NCI-H748 treated with DMSO at 0.1 percent for 48 hours (cell line): ENCODE results near the gene PSMF1.
"Not testable (repeated sequence)": the region's sequence is repeated elsewhere in the genome, so short reads cannot be mapped to it uniquely, and the experiment has no call there.

Experiments used
- DNase-seq: peaks from one replicate; lab custom pipeline; 2025; lab: John Stamatoyannopoulos, UW

The PSMF1 gene

DNA sequence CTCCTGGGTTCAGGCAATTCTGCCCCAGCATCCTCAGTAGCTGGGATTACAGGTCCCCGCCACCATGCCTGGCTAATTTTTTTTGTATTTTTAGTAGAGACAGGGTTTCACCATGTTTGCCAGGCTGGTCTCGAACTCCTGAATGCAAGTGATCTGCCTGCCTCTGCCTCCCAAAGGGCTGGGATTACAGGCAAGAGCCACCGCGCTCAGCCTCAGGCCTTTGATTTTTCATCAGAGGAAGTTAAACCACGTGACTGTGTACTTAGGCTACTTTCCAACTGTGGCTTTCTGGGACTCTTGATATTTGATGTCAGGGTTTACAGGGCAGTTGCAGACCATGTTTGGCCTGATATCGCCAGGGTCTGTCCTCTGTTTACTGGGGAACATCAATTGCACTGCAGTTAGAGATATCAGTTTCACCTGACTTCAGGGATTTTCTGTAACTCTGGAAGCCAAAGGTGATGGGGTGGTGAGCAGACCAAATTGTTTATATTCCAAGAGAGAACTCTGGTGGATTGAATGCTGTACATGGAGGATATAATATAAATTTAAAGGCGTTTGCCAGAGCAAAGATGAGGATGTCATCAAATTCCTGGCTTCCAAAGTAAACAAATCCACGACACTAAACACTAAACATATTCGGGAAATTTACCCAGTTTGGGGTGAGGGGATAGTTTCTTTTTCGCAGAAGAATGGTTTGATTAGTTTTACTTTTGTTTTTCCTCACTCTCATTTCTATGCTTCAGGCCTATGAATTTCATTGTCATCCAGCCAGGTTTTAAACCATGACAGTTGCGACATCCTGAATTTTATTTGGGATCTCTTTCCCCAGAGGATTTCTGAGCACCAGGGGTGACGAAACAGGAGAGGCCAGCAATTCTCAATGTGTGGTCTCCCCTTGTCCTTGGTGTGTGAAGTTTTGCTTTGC lies 4.2 kb downstream of the PSMF1 start:
- DNase-seq = no peak

DNA sequence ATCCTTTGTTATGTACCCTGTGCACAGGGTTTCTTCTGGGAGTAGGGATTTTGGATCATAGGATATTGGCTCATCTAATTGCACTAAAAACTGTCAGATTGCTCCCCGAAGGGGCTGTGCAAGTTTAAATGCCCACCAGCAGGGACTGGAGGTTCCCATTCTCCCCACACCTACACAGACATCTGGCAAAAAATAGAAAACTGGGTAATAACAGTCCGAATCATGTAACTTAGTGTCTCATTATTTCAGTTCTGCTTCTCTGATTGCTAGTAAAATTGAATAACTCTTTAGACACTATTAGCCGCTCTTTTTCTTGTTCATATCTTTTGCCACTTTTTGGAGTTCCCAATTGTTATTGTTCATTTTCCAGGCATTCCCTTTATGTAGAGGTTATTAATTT lies 5.3 kb downstream of the PSMF1 start:
- no peak for DNase-seq

DNA sequence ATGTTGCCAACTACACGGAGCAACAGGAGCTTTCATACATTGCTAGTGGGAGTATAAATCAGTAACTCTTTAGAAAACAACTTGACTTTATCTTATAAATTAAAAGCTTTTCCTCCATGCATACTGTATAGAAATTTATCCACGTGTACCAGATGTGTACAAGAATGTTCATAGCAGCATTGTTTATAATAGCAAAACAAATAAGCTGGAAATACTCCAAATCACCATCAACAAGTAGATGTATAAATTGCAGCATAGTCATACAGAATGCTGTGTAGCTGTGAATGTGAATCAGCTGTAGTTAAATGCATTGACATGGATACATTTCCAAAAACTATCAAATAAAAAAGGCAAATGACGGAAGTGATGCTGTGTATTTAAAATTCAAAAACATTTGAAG lies 6.0 kb downstream of the PSMF1 start:
- DNase-seq = no peak

DNA sequence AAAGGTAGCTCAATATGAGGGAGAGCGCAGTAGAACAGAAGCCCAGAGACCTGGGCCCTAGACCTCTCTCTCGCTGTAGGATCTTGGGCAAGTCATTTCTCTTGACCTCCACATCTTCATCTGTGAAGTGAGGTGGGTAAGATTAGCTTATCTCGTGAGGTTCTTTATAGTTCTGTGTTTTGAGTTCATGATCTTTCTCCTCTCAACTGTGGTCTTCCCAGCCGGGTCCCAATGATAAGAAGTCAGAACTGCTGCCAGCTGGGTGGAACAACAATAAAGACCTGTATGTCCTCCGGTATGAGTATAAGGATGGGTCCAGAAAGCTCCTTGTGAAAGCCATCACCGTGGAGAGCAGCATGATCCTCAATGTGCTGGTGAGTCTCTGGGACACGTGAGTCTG lies 6.9 kb downstream of the PSMF1 start:
- no peak for DNase-seq

DNA sequence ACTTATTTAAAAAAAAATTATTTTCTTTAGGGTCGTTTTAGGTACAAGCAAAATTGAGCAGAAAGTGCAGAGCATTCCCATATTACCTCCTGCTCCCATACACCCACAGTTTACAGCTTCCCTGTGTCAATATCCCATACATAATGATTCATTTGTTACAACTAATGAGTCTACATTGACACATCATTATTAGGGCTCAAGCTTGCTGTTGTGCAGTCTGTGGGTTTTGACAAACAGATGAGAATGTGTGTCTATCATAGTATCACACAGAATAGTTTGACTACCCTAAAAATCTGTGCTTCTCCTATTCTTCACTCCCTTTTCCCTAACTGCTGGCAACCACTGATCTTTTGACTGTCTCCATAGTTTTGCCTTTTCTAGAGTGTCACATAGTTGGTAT lies 9.4 kb downstream of the PSMF1 start:
- DNase-seq = no peak

DNA sequence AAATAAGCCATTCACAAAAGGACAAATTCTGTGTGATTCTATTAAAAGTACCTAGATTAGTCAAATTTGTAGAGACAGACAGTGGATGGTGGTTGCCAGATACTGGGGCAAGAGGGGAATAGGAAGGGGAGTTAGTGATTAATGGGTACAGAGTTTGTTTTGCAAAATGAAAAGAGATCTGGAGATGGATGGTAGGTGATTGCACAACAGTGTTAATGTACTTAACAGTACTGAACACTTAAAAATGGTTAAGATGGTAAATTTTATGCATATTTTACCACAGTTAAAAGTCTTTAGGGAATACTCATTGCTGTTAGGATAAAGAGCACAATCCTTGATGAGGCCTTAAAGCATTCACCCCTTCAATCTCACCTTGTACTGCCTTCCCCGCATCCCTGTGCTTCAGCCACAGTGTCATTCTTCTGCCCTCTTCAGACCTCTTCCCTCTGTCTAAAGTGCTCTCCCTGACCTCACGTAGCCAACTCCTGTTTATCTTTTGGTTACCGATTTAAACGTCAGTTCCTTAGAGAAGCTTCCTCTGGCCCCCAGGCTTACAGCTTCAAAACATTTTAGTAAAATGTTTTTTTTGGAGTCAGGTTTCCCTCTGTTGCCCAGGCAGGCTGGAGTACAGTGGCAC lies 11.8 kb downstream of the PSMF1 start:
- DNase-seq = no peak

DNA sequence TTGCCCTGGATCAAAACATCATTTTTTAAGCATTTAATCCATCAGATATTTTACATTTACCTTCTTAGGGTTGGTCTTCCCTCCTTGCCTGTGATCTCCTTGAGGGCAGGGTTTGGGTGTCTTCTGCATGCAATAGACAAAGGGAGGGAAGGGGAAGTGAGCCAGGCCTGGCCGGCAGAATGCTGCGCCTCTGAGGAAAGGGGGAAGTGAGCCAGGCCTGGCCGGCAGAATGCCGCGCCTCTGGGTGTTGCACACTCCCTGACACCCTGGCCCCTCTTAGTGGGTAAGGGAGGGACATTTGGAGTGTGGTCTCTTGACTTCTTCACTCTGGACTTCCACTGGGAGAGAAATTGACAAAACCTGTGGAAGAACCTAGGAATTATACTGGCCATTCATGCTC lies 12.4 kb downstream of the PSMF1 start:
- DNase-seq = no peak

DNA sequence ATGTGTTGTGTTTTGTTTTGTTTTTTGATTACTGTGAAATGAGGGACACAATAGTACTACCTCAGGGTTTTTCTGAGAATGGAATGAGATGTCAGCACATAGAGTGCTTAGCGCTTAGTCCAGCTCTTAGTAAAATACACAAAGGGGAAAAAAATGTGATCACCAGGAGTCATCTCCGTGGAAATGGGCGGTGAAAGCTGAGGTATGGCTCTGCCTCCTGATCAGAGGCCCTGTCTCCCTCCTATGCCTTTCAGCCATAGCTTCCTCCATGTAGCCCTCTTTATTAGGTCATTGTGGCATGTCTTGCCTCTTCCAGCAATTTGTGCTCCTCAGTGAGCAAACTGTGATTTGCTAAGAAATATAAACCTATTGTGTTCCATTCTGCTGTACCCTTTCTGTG lies 13.0 kb downstream of the PSMF1 start:
- no peak for DNase-seq

DNA sequence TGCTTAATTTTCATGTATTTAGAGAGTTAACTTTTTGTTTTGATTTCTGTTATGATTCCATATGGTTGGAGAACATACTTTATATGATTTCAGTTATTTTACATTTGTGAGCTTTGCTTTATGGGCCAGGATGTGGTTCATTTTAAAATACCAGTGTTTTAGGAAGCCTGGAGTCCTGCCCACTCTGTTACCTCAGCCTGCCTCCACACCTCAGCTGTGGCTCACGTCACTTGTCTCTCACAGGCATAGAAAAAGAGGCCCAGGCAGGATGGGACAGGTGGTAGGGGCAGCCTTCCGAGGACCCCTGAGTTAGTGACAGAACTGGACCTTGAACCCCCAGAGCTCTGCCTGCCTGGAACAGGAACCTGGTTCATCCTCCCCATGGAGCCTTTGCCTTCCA lies 16.0 kb downstream of the PSMF1 start:
- no peak for DNase-seq

DNA sequence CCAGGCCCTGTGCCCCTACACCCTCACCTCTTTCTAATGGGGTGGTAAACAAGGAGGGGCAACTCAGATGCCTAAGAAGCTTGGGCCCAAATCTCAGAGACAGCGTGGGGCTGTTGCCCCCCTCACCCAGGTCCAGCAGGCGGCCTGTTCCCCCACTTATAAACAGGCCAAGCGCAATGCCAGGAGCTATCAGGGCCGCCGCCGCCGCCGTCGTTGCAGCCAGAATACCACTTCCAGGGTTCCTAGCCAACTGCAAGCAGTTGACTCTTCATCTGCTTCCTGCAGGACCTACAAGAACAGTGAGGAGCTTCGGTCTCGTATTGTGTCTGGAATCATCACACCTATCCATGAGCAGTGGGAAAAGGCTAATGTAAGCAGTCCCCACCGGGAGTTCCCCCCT lies 16.4 kb downstream of the PSMF1 start:
- no peak for DNase-seq

DNA sequence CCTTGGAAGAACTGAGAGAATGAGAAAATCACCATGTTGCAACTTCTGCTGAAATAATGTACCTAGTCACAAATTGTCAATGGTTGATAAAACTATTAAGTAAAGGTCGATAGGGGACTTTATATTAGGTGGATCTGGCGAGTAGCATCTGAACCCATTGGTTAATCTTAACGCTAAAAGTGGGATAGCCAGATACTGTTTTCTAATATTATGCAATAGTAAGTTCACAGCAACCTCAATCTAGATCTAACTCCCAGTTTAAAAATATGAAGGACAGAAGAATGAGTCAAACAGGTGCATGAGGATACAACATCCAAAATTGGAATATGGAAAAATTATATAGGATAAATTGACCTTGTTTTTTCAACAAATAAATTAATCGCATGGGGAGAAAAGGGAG lies 18.8 kb downstream of the PSMF1 start:
- no peak for DNase-seq

DNA sequence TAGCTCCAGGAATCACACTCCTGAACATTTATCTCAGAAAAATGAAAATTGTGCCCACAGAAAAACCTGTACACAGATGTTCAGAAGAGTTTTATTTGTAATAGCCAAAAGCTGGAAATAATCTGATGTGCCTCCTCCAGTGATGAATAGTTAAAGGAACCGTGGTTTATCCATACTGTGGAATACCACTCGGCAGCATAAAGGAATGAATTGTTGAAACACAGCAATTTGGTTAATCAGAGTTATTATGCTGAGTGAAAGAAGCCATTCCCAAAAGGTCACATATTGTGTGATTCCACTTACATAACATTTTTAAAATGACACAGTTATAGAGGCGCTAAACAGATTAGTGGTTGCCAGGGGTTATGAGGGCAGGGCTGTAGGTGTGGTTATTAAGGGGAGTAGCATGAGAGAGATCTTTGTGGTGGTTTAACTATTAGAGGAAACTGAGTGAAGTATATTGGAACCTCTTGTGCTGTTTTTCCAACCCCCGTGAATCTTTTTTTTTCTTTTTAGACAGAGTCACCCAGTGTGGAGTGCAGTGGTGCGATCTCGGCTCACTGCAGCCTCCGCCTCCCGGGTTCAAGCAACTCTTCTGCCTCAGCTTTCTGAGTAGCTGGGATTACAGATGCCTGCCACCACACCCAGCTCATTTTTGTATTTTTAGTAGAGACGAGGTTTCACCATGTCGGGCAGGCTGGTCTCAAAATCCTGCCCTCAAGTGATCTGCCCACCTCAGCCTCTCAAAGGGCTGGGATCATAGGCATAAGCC lies 26.2 kb downstream of the PSMF1 start:
- no peak for DNase-seq

DNA sequence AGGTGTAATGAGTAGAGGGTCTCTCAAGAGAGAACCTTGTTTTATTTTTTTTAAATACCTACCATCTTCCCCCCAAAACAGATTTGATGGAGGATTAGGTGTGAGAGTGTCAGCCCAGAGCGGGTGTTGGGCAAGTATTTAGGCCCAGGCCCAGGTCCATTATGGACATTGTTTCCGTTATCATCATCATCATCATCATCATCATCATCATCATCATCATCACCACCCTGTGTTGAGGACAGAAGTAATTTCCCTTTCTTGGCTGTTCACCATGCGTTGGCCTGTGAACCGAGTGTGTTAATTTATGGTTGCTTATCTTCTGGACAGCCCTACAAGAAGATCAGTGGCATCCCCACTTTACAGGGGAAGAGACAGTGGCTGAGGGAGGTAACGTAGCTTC lies 28.6 kb downstream of the PSMF1 start:
- no peak for DNase-seq

DNA sequence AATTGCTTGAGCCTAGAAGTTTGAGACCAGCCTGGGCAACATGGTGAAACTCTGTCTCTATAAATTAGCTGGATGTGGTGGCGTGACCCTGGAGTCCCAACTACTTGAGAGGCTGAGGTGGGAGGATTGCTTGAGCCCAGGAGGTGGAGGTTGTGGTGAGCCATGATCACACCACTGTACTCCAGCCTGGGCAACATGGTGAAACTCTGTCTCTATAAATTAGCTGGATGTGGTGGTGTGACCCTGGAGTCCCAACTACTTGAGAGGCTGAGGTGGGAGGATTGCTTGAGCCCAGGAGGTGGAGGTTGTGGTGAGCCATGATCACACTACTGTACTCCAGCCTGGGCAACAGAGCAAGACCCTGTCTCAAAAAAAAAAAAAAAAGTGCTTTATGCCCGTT lies 31.4 kb downstream of the PSMF1 start:
- DNase-seq = not testable (repeated sequence)

DNA sequence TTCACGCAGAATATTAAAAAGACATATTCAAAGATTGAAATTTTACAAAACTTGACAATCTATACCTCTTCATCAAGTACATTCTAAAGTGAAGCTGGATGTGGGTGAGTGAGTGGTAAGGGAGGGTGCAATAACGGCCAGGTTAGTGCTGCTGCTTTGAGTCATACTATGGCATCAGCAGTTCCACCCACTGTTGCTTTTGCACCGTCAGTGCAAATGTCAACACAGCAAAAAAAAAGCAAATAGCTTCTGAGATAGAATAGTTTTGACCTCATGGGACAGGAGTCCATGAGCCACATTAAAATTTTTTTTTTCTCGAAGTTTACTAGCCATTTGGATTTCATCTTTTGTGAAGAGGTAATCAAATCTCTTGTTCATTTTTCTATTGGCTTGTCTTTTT lies 31.8 kb downstream of the PSMF1 start:
- no peak for DNase-seq

DNA sequence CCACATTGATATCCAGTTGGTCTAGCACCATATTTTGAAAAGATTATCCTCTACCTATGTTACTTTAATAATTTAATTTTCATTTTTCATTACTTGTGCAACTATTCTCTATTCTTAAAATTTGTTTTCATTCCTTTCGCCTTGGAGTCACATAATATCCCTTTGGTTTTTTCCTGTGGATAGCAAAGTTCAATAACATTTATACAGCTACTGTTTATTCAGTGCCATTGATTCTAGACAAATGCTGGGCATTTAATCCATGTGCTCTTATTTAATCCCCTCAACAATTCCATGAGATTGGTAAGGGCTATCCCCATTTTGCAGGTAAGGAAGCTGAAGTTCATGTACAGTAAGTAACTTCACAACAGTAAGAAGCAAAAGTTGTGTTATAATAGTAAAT lies 32.6 kb downstream of the PSMF1 start:
- DNase-seq = no peak

DNA sequence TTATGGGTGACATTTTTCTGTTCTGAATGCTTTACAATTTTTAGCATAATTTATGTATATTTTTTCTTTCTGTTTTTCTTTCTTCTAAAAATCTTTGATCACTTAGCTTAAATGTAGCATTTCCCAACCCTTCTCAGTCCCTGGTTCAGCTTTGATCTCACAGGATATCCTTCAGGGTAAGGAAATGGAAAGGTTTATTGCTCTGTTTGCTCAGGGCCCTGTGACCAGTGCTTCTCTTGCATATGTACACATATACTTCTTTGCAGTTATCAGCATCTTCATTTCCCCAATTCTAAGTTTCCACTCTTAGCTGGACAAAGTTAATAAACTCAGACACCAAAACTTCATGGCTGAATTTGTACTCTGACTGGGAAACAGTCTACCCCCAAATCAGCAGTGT lies 35.8 kb downstream of the PSMF1 start:
- DNase-seq = no peak

DNA sequence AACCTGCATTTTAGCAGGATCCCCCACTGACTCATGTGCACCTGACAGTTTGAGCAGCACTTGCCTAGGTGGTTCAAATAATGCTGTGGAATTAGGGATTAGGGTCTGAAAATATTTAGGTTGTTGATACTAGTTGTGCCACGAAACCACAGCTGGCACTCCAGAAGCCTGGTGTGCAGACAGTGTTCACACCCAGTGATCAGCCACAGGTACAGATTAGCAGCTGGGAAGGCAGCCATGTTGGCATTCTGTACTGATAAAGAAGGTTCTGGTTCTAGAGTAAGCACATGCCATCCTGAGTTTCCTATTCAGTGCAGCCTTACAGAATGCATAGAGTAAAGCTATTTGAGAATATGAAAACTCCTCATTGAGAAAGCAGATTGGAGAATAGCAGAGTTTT lies 36.3 kb downstream of the PSMF1 start:
- DNase-seq = no peak

DNA sequence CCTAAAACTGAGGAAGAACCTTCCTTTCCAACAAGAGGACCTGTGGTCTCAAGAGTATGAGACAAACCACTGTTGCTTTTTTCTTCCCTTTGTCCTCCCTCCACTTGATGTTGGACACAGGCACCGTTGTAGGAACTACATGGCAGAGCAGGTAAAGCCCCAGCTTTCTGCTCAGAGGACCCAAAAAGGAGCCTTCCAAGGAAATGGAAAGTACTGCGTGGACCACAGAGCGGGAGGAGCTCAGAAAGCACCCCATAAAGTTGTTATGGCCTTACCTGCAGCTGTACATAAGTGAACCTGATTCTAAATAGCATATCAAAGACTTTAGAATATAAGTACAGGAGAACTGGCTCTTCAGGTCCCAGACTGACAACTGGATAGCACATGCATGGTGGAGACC lies 36.9 kb downstream of the PSMF1 start:
- DNase-seq = no peak

DNA sequence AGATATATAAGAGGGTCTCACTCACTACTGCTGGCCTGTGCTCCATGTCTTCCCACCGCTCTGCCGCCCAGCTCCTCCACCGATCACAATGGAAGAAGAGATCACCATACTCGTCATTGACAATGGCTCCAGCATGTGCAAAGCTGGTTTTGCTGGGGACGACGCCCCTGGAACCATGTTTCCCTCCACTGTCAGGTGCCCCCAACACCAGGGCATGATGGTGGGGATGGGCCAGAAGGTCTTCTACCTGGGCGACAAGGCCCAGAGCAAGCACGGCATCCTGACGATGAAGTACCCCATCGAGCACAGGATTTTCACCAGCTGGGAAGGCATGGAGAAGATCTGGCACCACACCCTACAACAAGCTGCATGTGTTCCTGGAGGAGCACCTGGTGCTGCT lies 42.1 kb downstream of the PSMF1 start:
- no peak for DNase-seq

DNA sequence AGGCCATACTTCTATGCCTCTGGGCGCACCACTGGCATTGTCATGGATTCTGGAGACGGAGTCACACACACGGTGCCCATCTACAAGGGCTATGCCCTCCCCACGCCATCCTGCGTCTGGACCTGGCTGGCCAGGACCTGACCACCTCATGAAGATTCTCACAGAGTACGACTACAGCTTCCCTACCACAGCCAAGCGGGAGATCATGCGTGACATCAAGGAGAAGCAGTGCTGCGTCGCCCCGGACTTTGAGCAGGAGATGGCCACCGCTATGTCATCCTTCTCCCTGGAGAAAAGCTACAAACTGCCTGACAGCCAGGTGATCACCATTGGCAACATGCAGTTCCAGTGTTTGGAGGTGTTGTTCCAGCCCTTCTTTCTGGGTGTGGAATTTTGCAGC lies 42.6 kb downstream of the PSMF1 start:
- no peak for DNase-seq

DNA sequence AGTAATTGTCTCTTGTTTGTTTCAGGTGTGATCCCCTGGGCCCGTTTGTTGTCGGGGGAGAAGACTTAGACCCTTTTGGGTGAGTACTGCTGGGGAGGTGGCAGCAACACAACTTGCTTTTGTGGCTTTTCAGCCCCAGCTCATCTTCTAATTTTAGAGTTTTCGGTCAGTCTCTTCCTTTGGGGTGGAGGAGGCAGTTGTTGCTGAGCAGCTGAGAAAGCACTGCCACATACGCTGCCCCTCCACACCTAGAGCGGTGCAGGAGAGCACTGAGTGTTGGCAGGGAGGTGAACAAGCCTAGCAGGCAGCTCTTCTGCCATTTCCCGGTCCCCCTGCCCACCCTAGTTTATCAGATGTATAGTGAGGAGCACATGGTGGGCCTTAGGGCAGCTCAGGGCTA lies 44.7 kb downstream of the PSMF1 start:
- DNase-seq = no peak

DNA sequence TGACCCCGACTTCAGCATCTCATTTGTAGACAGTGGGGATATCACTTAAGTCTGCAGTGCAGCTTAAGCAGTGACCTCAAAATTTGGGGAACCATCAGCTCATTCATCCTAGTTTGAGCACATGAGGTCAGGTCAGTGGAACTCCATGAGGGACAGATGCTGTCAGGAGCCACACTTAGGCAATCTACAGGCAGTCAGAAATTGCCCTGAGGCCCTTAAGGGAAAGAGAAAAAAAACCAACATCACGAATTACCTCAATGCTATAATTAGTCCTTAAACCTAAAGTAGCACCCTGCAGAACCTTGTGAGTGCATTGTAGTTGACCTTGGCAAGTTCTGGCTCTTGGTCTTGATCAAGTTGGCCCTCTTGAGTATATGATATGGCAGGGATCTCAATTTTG lies 45.3 kb downstream of the PSMF1 start:
- no peak for DNase-seq
